HG02642 (cell line): Measurements from ENCODE around the gene CRYL1.

ENCODE experiments used
- ATAC-seq: cut with Tn5 transposase; IDR thresholded peaks from one replicate; pipeline ENCODE4 v1.9.1; 2021; ENCODE audit warnings: mild to moderate bottlenecking; ENCODE audit not compliant: unreplicated experiment, poor library complexity

The CRYL1 gene

DNA sequence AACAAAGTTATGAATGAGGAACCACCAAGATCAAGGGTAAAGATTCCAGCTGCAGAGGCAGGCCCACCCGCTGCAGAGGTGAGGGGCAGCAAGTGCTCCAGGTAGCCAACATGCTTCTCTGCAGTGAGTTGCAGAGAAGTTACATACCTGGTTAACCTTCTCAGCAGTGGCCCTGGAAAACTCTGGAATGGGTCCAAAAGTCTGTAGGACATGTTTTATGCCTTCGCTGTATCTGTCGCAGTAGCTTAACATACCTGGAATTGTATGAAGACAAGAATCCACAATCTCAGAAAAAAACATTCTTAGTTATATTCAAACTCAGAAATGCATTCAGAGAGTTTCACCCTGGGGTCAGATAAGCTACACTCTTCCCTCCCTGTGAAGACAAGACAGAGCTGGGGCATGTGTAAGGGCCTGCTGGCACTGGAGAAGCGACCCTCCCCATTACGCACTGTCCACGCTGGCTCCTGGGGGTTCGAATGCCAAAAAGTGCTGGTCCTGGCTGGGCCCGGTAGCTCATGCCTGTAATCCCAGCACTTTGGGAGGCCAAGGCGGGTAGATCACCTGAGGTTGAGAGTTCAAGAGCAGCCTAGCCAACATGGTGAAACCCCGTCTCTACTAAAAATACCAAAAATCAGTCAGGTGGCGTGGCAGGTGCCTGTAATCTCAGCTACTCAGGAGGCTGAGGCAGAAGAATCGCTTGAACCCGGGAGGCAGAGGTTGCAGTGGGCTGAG, 121.0 kb downstream of the CRYL1 start:
- no peak for ATAC-seq

DNA sequence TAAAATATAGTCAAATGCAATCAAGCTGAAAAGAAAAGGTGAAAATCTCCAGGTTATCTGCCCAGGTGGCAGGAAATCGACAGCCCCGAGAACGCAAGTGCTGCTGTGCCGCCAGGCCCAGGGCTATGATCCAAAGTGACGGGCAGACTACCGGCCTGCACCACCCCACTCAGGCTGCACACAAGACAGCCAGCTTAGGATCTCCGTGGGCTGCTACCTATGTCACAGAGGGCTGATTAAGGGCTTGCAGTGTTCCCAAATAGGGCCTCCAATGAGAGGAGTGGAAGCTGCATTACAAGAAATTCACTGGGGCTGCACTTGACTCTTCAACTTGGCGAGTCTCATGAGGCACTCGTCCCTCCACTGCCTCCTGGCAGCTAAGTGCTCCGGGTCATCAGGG, 121.8 kb downstream of the CRYL1 start:
- no peak for ATAC-seq

DNA sequence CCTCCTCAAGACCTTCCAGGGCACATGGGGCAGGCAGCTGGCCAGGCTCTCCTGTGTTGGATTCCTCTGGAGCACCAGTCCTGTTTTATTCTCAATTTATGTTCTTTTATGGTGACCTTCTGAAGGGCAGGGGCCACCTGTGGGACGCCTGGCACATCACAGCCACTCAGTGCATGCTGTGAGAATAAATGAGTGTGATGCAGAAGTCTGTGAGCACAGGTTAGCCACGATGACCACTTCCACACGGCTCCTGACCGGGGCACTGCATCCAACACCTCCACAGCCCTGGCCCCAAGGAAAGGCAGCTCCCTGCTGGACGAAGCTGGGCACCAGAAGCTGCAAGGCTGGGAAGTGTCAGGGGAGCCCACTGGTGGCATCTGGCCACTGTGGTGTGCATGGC, 122.8 kb downstream of the CRYL1 start:
- no peak for ATAC-seq

DNA sequence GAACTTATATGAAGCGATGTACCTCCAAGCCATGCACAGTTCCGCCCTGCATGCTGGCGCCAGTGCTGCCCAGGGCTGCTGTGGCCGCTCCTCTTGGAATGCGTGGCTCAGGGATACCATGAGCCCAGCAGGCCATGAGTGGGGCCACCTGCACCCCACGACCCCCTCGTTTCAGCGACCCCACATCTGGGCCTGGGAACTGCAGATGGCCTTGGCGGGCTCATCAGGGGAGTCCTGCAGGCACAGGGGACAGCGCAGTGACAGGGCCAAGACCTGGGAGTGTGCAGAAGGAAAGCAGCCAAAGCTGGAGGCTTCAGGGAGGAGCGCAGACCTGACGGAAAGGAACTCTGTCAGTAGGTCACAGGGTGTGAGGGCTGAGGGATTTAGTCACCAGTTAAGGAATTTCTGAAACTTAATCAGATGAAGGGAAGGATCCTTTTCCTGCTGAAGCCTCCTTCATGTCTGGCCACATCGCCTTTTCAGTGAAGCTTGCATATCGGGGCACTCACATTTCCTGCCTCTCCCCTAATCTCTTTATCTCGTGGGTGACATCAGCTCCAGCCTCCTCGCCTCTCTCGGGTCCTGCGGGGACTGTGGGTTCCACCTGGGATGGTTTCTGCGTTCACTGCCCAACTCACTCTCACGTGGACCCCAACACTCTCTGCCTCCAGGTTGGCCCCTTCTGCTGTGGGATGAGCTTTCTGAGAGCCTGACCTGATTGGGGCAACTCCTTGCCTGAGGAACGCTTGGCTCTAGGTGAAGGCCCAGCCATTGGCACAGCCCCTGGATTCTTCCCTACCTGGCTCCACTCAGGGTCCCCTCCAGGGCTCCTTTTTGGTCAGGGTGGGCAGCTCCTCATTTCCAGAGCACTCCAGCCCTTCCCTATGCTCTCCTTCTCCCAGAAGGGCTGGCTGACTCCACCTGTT, 123.5 kb downstream of the CRYL1 start:
- ATAC-seq, result no peak

DNA sequence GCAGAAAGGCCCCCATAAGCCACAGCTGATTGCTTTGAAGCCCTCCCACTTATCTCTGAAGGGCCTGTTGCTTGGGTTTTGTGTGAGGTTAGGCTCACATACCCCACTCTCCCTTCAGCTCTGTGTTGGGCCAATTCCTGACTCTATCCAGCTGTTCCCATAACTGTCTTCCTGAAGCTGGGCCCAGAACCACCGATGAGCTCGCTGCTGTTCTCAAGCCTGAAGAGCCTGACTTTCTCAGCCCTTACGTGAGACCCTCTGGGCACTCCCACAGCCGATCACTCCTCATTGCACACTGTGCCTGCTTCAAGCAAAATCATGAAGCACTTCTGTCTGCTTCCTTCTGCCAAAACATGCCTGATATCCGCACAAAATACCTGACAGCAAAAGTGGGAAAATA, 124.1 kb downstream of the CRYL1 start:
- no peak for ATAC-seq

DNA sequence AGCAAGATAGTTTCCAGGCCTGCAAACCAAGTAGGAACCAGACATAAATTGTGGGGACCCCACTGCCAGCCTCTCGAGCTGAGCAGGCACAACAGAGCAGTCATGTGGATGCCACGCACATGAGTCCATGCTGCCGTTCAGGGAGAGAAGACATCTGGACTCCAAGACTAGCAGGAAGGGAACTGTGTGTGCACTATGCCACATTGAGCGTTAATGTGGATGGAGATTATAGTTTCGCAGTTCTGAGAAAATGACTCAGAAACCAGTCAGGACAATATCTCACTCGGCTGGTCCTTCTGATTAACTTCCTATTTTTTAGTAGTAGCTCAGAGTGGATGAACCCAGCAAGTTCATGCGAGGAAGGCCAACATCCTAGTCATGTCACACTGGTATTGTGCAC, 124.9 kb downstream of the CRYL1 start:
- ATAC-seq, result no peak

DNA sequence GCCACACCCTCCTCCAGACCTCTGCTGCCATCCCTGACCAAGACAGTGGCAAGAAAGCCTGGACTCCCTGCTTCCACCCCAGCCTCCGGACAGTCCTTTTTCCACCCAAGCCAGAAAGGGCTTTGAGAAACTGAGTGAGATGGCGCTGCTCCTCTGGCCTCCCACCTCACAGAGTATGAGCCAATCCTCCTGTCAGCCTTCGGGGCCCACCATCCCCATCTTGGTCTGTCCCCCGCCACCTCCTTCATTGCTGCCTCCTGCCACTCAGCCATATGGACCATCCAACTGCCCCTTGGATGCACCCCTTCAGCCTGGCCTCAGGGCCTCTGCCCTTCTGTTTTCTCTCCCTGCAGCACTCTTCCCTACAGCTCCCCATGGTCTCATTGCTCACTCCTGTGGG, 125.7 kb downstream of the CRYL1 start:
- no peak for ATAC-seq

DNA sequence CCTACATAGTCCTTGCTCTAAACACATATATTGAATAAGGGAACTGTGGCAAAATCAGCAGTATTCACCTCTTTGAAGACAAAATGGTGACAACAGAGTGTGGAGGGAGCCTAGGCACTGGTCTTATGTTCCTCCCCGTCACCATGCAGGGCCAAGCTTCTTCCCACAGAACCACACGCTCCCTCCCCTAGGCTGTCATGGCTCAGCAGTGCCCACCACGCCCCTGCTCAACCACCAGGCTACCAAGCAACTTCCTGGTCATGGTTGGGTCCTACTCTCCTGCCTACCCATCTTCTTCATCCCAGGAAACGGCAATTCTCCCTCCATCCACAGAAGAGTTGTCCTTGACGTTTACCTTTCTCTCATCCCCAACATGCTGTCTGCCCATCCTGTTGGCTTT, 126.1 kb downstream of the CRYL1 start:
- ATAC-seq, result no peak

DNA sequence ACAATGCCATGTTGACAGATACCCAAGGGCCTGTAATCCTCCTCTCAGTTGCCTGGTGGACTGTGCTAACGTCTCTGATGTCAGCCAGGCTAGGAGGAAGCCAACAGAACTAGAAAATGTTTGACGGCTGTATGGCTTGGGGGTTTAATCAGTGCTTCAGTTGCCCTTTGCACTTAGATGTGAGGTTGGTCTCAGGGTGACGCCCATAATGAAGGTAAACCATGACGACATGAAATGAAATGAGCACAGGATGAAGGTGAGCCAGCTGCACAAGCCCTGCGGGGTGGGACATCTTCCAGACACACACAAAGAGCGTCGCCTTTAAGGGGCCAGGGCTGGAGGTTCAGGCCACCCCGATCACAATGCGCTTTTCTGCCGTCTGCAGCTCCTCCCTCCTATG, 127.2 kb downstream of the CRYL1 start:
- ATAC-seq, result no peak

DNA sequence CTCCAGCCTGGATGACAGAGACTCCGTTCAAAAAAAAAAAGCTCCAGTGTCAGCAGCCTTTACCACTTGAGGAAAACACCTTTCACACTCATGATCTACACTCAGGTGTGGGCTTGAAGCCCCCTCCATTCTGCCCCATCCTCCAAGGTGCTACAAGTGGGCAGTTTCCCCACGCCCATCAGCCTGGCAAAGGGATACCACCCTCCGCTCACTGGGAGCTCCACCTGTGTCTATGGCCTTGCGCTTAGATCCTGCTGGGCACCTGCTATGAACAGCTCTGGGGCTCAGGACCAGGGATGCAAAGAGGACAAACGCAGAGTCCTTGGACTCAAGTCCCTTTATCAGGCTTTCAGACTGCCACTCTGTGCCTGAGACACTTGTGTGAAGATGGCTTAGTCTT, 127.8 kb downstream of the CRYL1 start:
- ATAC-seq, result no peak

DNA sequence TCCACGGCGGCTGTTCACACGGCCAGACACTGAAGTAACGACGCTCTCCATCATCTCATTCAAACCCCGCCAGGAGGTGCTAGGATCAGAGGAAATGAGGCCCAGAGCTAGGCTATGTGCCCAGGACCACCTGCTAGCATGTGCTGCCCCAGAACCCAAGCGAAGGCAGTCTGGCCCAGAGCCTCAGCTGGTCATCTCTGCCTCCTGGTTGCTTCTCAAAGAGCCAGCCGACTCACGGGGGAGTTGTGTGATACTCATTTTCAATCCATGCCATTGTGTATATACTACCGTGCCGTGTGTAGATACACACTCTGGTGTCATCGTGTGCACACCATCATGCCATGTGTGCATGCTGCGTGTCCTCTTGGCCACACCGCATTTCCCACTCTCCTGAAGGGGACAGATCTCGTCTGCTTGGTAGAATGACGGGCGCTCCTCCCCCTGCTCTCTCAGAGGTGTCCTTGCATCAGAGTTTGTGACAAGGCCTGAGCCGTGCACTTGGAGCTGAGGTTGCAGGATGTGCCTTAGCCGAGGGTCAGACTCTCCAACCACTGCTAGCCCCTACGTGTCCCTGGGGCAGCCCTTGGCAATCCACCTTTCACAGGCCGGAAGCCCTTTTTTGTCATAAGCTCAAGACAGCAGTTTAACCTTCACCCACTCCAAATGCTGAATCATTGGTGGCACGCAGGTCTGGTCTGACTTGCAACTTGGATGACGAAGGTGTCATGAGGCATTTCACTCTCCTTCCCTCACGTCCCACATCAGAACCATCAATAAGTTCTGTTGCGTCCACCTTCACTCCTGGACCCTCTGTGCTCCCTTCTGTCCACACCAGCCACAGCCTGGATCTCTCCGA, 130.4 kb downstream of the CRYL1 start:
- no peak for ATAC-seq

DNA sequence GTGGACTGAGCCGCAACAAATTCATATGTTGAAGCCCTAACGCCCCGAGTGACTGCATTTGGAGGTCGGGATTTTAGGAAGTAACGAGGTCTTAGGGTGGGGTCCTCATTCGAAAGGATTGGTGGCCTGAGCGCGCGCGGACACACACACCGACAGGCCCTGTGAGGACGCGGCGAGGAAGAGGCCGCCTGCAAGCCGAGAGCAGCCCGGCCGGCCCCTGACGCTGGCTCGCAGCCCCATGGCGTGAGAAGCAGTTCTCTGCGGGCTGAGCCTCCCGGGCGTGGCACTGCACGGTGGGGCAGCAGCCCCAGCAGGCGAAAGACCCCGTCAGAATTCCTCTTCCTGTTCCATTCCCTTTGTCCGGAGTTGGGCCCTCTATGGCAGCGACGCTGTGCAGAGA, 131.2 kb downstream of the CRYL1 start:
- ATAC-seq, result no peak

DNA sequence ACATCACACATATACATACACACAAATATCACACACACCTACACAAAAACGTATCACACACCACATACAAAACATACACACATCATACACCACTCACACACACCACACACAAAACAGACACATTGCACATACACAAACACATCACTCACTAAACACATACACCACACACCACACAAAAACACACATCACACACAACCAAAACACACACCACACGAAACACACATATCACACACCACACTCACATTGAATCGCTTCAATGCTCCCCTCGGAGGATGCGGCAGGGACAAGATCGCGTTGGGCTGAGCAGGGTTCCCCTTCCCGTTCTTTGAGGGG, 131.5 kb downstream of the CRYL1 start:
- no peak for ATAC-seq

DNA sequence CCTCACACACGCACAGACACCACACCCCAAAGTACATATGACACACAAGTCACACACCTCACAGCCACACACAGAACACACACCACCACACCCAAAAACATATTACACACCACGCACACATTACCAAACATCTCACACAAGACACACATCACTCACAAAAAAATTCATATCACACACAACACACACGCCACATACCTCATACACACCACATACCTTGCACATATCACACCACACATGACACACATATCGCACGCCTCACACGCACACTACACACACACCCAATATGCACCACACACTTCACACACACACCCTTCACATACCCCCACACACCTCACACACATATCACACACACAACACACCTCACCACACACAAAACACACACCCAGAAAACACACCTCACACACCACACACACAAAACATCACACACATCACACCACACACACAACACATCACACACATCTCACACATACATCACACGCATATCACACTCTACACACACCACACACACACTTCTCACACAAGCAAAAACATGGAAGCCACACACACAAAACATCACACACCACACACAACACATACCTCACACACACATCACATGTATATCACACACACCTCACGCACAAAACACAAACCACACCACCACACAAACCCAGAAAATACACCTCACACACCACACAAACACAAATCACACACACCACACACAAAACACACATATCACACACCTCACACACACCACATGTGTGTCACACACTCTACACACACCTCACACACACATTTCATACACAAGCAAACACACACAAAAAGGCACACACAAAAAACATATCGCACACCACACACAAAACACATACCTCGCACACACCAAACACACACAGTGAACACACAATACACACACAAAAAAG, 132.1 kb downstream of the CRYL1 start:
- no peak for ATAC-seq

DNA sequence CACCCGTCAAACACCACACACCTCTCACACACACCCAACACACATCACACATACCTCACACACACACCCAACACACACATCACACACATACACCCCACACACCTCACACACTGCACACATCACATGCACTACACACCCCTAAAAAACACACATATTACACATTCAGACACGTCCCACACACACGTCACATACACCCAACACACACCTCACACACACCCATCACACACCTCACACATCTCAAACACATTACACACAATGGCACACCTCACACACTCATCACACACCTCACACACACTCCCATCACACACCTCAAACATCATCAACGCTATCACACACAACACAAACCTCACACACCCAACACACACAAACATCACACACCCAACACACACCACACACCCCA, 133.1 kb downstream of the CRYL1 start:
- ATAC-seq, result no peak

DNA sequence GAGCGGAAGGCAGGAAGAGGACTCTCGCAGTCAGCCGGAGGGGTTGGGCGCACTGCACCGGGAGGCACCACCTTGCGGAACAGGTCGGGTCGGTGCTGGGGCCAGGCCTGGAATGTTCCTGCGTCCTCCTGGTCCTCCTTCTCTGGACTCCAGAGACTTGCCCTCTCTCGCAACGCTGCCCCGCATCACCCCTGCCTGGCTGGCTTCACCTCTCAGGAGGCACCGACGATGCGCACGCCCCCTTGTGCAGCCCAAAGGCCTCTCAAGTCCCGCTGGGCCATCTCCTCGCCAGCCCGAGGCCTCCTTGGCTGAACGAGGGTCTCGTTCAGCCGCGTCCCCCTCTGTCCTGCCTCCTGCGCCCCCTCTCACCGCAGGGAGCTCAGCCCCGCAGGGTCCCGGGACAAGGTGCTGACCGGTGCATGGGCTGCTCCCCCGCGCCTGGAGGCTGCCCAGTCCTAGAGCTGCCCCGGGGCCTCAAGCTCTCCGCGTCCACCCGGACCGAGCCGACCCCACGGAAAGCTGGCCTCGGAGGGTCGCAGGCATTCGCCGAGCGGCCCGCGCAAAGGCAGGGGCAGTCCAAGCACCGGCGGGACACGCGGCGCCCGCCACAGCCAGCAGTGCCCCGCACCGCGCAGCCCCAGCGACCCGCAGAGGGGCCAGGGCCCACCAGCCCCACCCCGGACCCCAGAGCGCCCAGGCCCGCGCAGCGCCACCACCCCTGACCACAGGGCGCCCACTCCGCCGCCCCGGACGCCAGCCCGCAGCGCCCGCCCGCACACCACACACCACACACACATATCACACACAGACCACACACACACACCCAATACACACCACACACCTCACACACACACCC, 133.8 kb downstream of the CRYL1 start:
- no peak for ATAC-seq

DNA sequence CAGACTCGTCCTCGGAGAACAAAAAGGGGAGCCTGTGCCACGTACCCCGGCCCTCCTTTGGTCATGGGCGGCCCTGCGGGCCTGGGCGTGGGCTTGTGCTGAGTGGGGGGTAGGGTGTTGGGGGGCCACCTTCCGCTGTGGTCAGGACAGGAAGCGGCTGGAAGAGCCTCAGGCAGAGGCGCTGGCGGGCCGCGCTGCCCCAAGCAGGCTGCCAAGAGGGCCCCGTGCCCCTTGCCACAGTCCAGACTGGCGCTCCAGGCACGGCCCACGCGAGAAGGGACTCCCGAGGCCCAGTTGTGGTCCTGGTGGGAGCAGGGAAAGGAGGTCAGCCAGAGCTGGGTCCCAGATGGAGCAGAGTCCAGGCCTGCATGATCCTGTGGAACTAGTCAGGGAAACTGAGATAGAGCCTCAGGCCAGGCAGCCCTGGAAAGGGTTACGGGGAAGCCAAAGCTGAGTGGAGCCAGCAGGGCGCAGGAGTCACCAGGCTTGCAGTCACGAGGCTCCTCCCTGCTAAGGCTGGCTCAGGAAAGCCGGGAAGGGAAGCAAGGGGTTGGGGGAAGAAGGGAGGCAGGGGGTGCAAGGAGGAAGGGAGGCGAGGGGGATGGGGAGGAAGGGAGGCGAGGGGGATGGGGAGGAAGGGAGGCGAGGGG, 135.0 kb downstream of the CRYL1 start:
- ATAC-seq, result no peak

DNA sequence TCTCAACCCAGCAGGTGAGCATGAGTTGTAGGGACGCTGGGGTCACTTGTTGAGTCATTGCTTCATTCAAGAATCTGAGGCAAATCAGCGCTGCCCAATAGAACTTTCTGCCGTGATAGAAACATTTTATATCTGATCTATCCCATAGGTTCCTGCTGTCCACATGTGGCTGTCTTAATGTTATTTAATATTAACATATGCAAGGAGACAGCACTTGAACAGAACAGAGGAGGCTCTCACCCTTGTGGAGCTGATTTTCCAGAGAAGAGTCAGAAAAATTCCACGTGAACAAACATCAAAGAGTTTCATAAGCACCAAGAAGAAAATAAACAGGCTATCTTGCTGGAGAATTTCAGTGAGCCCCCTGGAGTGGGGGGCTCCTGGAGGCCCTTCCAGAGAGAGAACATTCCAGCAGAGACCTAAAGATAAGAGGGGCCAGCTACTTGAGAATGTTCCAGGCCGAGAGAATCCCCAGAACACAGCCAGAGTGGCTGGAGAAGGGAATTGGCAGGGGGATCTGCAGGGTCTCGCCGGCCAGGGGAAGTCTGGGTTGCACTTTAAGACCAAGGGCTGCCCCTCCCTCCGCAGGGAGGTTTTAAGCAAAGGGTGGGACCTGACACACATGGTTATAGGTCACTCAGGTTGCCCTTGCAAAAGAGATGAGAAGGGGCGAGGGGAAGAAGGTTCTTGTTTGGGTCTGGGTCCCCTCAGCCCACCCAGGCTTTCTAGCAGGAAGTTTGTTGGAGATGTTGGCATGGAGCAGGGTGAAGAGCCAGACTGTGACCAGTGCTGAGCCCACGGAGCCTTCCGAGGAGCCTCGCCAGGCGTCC, 135.7 kb downstream of the CRYL1 start:
- no peak for ATAC-seq
